ENCODE measurements around the gene ARMH4. TPM values are rescaled to one million over a fixed set of nuclear protein-coding genes. Genes with fewer than 3 reads are reported as not detected.

The ARMH4 gene
- total and polyA plus RNA-seq, 10 of the 15 experiments (the other 5 are each of a cell fraction or from before 2014, with no cell fraction given): 0.50 to 0.97 (median 0.60) TPM; not detected in 7

- 23% methylated on average over 17 of the region's 17 CpGs for WGBS (ENCODE audit: insufficient coverage, insufficient replicate concordance, low lambda C conversion rate, missing lambda C conversion rate)
- SMC1A ChIA-PET (ENCODE audit: uncharacterized antibody, unreplicated experiment): interaction anchor here (0.9 to 2.4 kb wide), 5 partner anchors 10 to 585 kb away, joined by 3 to 8 read pairs (median 4); no protein-coding TSS in a partner anchor
- CTCF ChIA-PET: interaction anchor here (0.7 to 2.1 kb wide), 19 partner anchors 10 to 765 kb away, joined by 3 to 11 read pairs (median 3); no protein-coding TSS in a partner anchor
- BruUV-seq (replicated peaks): no TSS peak
- POLR2A ChIA-PET: no interaction called here
- H3K4me3 ChIP-seq: no peak overlapping the region
- H3K27ac ChIP-seq (ENCODE audit: control insufficient read depth, insufficient read depth): no peak overlapping the region
- H3K4me1 ChIP-seq (ENCODE audit: control insufficient read depth, insufficient read depth, low read length): no peaks in the 10 kb centered on the region
- no peak overlapping the region for H3K9ac ChIP-seq (ENCODE audit: control insufficient read depth, insufficient read depth, low read length)
- RAD21 ChIA-PET (ENCODE audit: unreplicated experiment): interaction anchor here (0.8 to 2.1 kb wide), 5 partner anchors 10 to 582 kb away, joined by 3 to 6 read pairs (median 4); no protein-coding TSS in a partner anchor
- in situ Hi-C loops (cut with MboI) (no loop called here), intact Hi-C loops (cut with micrococcal nuclease; ENCODE audit: unreplicated experiment) (loop anchor here (1.0 to 5.0 kb wide), 4 partner anchors 380 to 755 kb away; no protein-coding TSS in a partner anchor)
- no peak overlapping the region for H3K4me2 ChIP-seq (ENCODE audit: control insufficient read depth, insufficient read depth)
- H2AFZ ChIP-seq (ENCODE audit: control insufficient read depth, low read depth, low read length): no peak overlapping the region
- H4K20me1 ChIP-seq (ENCODE audit: control insufficient read depth, insufficient read depth): no peaks in the 10 kb centered on the region
- peak; percentile 13 for DNase-seq (ENCODE audit: low read depth, low spot score)
- peak; percentile 91 for ATAC-seq
- H3K36me3 ChIP-seq (ENCODE audit: control insufficient read depth in 2 of 2, insufficient read depth in 2 of 2, low read length in 1 of 2): no peaks in the 10 kb centered on the region
- TF ChIP-seq SMC3 (IDR thresholded peaks at IDR 0.05; ENCODE audit: borderline replicate concordance, low read length) (peak; percentile 51; the same call in 1 of the 2 replicates), ZNF384 (IDR thresholded peaks at IDR 0.05; ENCODE audit: borderline replicate concordance, low read depth, low read length) (peak; percentile 86), RAD21 (IDR thresholded peaks at IDR 0.05; ENCODE audit: insufficient read depth, low read depth, low read length) (peak; percentile 82), ASH2L (IDR thresholded peaks at IDR 0.05; ENCODE audit: borderline replicate concordance, low read depth) (no peak), YY1 (IDR thresholded peaks at IDR 0.05; ENCODE audit: low read depth, low read length) (peak; percentile 46; the same call in 1 of the 2 replicates), CTCF (IDR thresholded peaks at IDR 0.05 in 2 of 3, conservative IDR thresholded peaks at IDR 0.05 in 1 of 3; ENCODE audit: control insufficient read depth in 2 of 3, extremely low read depth in 1 of 3, insufficient read depth in 1 of 3, low read depth in 3 of 3, low read length in 3 of 3) (peak; percentile 57 to 70 (median 69); a peak in 5 of 6 replicates)
- H3K9me3 ChIP-seq (replicated peaks; ENCODE audit: control insufficient read depth, insufficient read depth, low read length): no peaks in the 10 kb centered on the region
- no peaks in the 10 kb centered on the region for H3K79me2 ChIP-seq (ENCODE audit: control insufficient read depth, insufficient read depth, low read length)
- FAIRE-seq: no peak
- H3K27me3 ChIP-seq (replicated peaks in 1 of 2; ENCODE audit: control insufficient read depth in 2 of 2, insufficient read depth in 2 of 2, low read length in 1 of 2): no peaks in the 10 kb centered on the region
These were observed 79.5 kb downstream of the ARMH4 start for GRCh38 chr14:58072288-58073071.
